ENCODE results near the gene ABCA4. TPM values are rescaled to one million over a fixed set of nuclear protein-coding genes. Genes with fewer than 3 reads are reported as not detected.

Gene ABCA4
- total RNA-seq, 1 donor from 2014 or later: not detected

GRCh38 chr1:94122201-94122970 is 1.4 kb upstream of the ABCA4 start:
- ATAC-seq (ENCODE audit: low read depth) (no peak), DNase-seq (no peak)
- POLR2A ChIA-PET: no interaction called here
- H3K27me3 Mint-ChIP-seq: peaks cover 7% of the 10 kb centered on the region
- CTCF ChIA-PET: no interaction called here
- no peaks in the 10 kb centered on the region for H3K9me3 Mint-ChIP-seq
- H3K4me3 Mint-ChIP-seq: no peak overlapping the region
- intact Hi-C loops (cut with micrococcal nuclease): no loop called here
- no peaks in the 10 kb centered on the region for H3K36me3 Mint-ChIP-seq (ENCODE audit: low read depth)
- TF ChIP-seq CTCF (IDR thresholded peaks at IDR 0.05): no peak
- H3K4me1 Mint-ChIP-seq: no peaks in the 10 kb centered on the region
- no peak overlapping the region for H3K27ac Mint-ChIP-seq

GRCh38 chr1:94121411-94121821 is 468 bp upstream of the ABCA4 start:
- no peaks in the 10 kb centered on the region for H3K9me3 Mint-ChIP-seq
- no peak overlapping the region for H3K27ac Mint-ChIP-seq
- peaks cover 7% of the 10 kb centered on the region for H3K27me3 Mint-ChIP-seq
- no peak for TF ChIP-seq CTCF (IDR thresholded peaks at IDR 0.05)
- ChIA-PET POLR2A (no interaction called here), CTCF (no interaction called here)
- H3K36me3 Mint-ChIP-seq (ENCODE audit: low read depth): no peaks in the 10 kb centered on the region
- ATAC-seq (ENCODE audit: low read depth): no peak
- H3K4me1 Mint-ChIP-seq: no peaks in the 10 kb centered on the region
- intact Hi-C loops (cut with micrococcal nuclease): no loop called here
- H3K4me3 Mint-ChIP-seq: no peak overlapping the region
- DNase-seq: no peak

- DNase-seq: no peak
- no peak for TF ChIP-seq CTCF (IDR thresholded peaks at IDR 0.05)
- H3K4me1 Mint-ChIP-seq: no peaks in the 10 kb centered on the region
- H3K36me3 Mint-ChIP-seq (ENCODE audit: low read depth): no peaks in the 10 kb centered on the region
- intact Hi-C loops (cut with micrococcal nuclease): no loop called here
- H3K9me3 Mint-ChIP-seq: no peaks in the 10 kb centered on the region
- no peak overlapping the region for H3K27ac Mint-ChIP-seq
- H3K27me3 Mint-ChIP-seq: peaks cover 7% of the 10 kb centered on the region
- no peak for ATAC-seq (ENCODE audit: low read depth)
- CTCF ChIA-PET: no interaction called here
- H3K4me3 Mint-ChIP-seq: no peak overlapping the region
- POLR2A ChIA-PET: no interaction called here
Measured at GRCh38 chr1:94120570-94120901, 412 bp downstream of the ABCA4 start.

- ATAC-seq (ENCODE audit: low read depth) (no peak), DNase-seq (no peak)
- POLR2A ChIA-PET: no interaction called here
- Mint-ChIP-seq H3K36me3 (ENCODE audit: low read depth) (no peaks in the 10 kb centered on the region), H3K4me3 (no peak overlapping the region), H3K27ac (no peak overlapping the region), H3K9me3 (no peaks in the 10 kb centered on the region), H3K4me1 (no peaks in the 10 kb centered on the region), H3K27me3 (peaks cover 7% of the 10 kb centered on the region)
- intact Hi-C loops (cut with micrococcal nuclease): no loop called here
- TF ChIP-seq CTCF (IDR thresholded peaks at IDR 0.05): no peak
- CTCF ChIA-PET: no interaction called here
Measured at GRCh38 chr1:94119796-94120569, 965 bp downstream of the ABCA4 start.

- peaks cover 7% of the 10 kb centered on the region for H3K27me3 Mint-ChIP-seq
- TF ChIP-seq CTCF (IDR thresholded peaks at IDR 0.05): no peak
- ATAC-seq (ENCODE audit: low read depth): no peak
- ChIA-PET CTCF (no interaction called here), POLR2A (no interaction called here)
- no peaks in the 10 kb centered on the region for H3K9me3 Mint-ChIP-seq
- H3K4me1 Mint-ChIP-seq: no peaks in the 10 kb centered on the region
- DNase-seq: no peak
- no peak overlapping the region for H3K4me3 Mint-ChIP-seq
- intact Hi-C loops (cut with micrococcal nuclease): no loop called here
- no peak overlapping the region for H3K27ac Mint-ChIP-seq
- no peaks in the 10 kb centered on the region for H3K36me3 Mint-ChIP-seq (ENCODE audit: low read depth)
Measured at GRCh38 chr1:94119306-94119705, 1.6 kb downstream of the ABCA4 start.
